Activated naive CD4-positive, alpha-beta T cell treated with anti-CD3 and anti-CD28 coated beads, Interleukin-2, amount 50 U/mL, for 72 hours (primary cell): ENCODE measurements around the gene PAF1. TPM values are rescaled to one million over a fixed set of nuclear protein-coding genes. Genes with fewer than 3 reads are reported as not detected.
"Not testable (repeated sequence)": the region's sequence is repeated elsewhere in the genome, so short reads cannot be mapped to it uniquely, and the experiment has no call there.

ENCODE experiments used
- ATAC-seq, 2 donors: fragments of 150-1000 bp; cut with Tn5 transposase; 2 replicates each; pipeline ENCODE4 v1.10.0; 2021; ENCODE audit warnings: mild to moderate bottlenecking in 2 of 2, moderate library complexity in 2 of 2
- DNase-seq, 2 donors: peaks; one replicate each; pipeline ENCODE4 v3.0.0; 2021 to 2022; ENCODE audit warnings: low spot score in 2 of 2
- H3K27ac Mint-ChIP-seq, 2 donors: one replicate each; pipeline ENCODE4 v1.8.0; 2022; ENCODE audit warnings: mild to moderate bottlenecking in 2 of 2, mixed read lengths in 2 of 2
- H3K36me3 Mint-ChIP-seq, 2 donors: one replicate each; pipeline ENCODE4 v1.8.0; 2022; ENCODE audit warnings: mixed read lengths in 2 of 2
- H3K9me3 Mint-ChIP-seq, 2 donors: one replicate each; pipeline ENCODE4 v1.8.0; 2022; ENCODE audit warnings: mixed read lengths in 2 of 2
- total RNA-seq, 2 donors: library from RNA; stranded (reverse); gene quantifications; one replicate each; pipeline ENCODE4 v1.2.3, GENCODE V29; 2022

PAF1 gene
- total RNA-seq, 2 donors from 2014 or later = 42.2 to 58.2 TPM

GRCh38 chr19:39355253-39355652, 35.7 kb downstream of the PAF1 start:
- ATAC-seq = no peak
- peaks cover 0 to 9% of the 10 kb centered on the region in 2 donors for H3K36me3 Mint-ChIP-seq
- no peak overlapping the region for H3K27ac Mint-ChIP-seq
- H3K9me3 Mint-ChIP-seq = no peaks in the 10 kb centered on the region
- DNase-seq = no peak

- peak overlapping the region; percentile 73 to 93 for H3K27ac Mint-ChIP-seq
- peaks cover 0 to 9% of the 10 kb centered on the region in 2 donors for H3K36me3 Mint-ChIP-seq
- DNase-seq (no peak), ATAC-seq (no peak)
- H3K9me3 Mint-ChIP-seq = no peaks in the 10 kb centered on the region
Observed at GRCh38 chr19:39352381-39353255, 38.3 kb downstream of the PAF1 start.

- Mint-ChIP-seq H3K9me3 (no peaks in the 10 kb centered on the region), H3K36me3 (peaks cover 0 to 9% of the 10 kb centered on the region in 2 donors), H3K27ac (peak overlapping the region; percentile 73 to 93)
- DNase-seq (peak in 1 of 2 donors; percentile 69), ATAC-seq (peak; percentile 94 to 97)
Observed at GRCh38 chr19:39351537-39352064, 39.3 kb downstream of the PAF1 start.

GRCh38 chr19:39350156-39350555, 40.8 kb downstream of the PAF1 start:
- Mint-ChIP-seq H3K36me3 (peaks cover 0 to 9% of the 10 kb centered on the region in 2 donors), H3K27ac (no peak overlapping the region), H3K9me3 (no peaks in the 10 kb centered on the region)
- ATAC-seq (no peak), DNase-seq (no peak)

- Mint-ChIP-seq H3K27ac (no peak overlapping the region), H3K36me3 (peaks cover 0 to 12% of the 10 kb centered on the region in 2 donors), H3K9me3 (no peaks in the 10 kb centered on the region)
- ATAC-seq (no peak), DNase-seq (no peak)
Observed at GRCh38 chr19:39349326-39349725, 41.6 kb downstream of the PAF1 start.

- H3K36me3 Mint-ChIP-seq = peaks cover 0 to 26% of the 10 kb centered on the region in 2 donors
- ATAC-seq (peak in 1 of 2 donors; percentile 13), DNase-seq (no peak)
- H3K27ac Mint-ChIP-seq = peak overlapping the region; percentile 37 to 62
- H3K9me3 Mint-ChIP-seq = no peaks in the 10 kb centered on the region
Observed at GRCh38 chr19:39347332-39348164, 43.4 kb downstream of the PAF1 start.

DNA sequence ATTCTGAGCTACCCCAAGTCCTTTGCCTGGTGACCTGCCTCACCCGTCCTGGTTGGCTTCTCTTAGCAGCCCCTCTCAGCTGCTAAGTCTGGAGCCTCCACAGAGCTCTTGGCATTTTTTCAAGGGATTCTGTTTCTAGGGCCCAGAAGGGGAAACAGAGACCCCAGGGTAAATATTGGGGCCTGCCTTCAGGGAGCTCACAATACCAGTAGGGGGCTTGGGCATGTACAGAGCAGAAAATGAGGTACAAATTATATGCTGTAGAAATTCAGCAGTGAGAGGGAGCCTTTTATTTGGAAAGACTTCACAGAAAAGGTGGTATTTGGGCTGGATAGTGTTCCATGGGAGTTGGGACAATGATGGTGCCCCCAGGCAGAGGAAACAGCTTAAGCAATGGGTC, 45.0 kb downstream of the PAF1 start:
- H3K9me3 Mint-ChIP-seq = no peaks in the 10 kb centered on the region

DNA sequence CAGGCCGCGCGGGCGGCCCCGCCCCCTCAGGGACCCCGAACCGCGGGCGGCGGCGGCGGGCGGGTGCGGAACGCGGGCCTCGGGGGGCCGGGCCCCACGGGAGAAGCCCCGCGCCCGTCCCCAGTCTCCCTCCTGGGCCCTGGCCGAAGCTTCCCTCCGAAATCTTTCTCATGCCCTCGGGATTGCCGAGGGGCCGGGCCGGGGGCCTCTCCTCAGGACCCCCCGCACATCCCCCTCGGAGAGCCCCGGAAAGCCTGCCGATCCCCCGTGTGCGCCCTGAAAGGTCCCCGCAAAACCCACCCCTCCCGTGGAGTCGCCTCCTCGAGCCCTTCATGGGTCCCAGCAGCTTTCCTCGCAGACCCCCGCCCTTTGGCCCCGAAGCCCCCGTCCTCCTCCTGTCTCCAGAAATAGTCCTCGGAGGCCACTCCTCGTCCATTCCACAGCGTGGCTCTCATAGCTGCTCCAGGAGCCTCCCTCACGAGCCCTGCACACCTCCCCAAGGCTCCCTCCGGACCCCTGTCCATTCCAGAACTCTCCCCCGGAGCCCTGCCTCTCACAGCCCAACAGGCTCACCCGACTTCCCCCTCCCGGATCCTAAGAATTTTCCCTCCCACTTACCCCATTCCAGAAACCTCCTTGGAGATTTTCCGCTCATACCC, 48.1 kb downstream of the PAF1 start:
- Mint-ChIP-seq H3K36me3 (peaks cover 11 to 28% of the 10 kb centered on the region in 2 donors), H3K27ac (peak overlapping the region; percentile 75 to 93)

More for the DNA sequence above, 45.0 kb downstream of the PAF1 start:
- Mint-ChIP-seq H3K27ac (peak overlapping the region in 1 of 2 donors; percentile 10), H3K36me3 (peaks cover 8 to 26% of the 10 kb centered on the region in 2 donors)
- no peak for DNase-seq
- ATAC-seq = no peak

DNA sequence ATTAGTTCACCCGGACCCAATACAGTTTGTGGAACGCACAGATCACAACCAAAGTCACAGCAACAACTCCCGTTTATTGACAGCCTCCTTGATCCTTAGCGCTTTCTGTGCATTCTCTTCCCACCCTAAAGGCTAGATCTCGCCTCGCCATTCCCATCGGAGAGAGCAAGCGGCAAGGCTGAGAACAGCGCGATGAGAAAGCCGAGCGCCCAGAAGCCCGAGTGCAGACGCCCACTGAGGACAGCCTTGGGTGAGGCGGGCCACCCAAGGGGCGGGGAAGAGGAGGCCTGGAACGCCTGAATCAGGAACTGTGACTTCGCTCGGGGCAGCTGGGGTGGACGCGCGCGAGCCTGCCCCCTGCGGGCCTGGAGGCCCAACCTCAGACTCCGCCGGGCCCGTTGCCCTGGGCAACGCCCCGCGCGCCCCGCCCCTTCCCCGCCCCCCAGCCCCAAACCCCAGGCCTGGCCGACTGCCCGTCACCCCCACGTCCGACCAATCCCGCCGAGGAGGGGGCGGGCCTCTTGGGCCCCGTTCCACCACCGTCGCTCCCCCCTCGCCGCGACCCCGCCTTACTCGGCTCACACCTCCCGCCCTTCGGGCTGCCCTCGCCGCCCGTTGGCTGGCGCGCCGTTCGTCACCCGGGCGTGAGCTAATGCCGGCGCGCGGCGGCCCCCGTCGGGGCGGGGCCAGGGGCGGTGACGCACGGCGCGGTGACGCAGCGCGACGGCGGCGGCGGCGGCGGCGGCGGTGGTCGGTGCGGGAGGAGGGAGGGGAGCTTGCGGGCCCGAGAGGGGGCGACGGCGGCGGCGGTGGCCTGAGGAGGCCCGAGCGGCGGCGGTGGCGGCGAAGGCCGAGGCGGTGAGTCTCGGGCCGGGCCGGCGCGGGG, 48.9 kb downstream of the PAF1 start, which contains the start of gene SAMD4B:
Gene SAMD4B, plus strand, starts transcription at position 703 of the 886 bp plus-strand sequence. CDS start 14,473 bp downstream, outside the sequence.
- ATAC-seq (peak; percentile 90 to 92), DNase-seq (peak; percentile 99 to 100)
- peak within 1 kb of the TSS; percentile 92 to 96 for H3K27ac Mint-ChIP-seq
- peaks cover 11 to 28% of the 10 kb centered on the region in 2 donors for H3K36me3 Mint-ChIP-seq
- H3K9me3 Mint-ChIP-seq = no peaks in the 10 kb centered on the region

More for the DNA sequence above, 48.1 kb downstream of the PAF1 start:
- H3K9me3 Mint-ChIP-seq = no peaks in the 10 kb centered on the region
- DNase-seq = no peak
- ATAC-seq = no peak

- Mint-ChIP-seq H3K9me3 (no peaks in the 10 kb centered on the region), H3K27ac (peak overlapping the region; percentile 92 to 96), H3K36me3 (peaks cover 11 to 28% of the 10 kb centered on the region in 2 donors)
- peak in 1 of 2 donors; percentile 23 for DNase-seq
- ATAC-seq = peak; percentile 0 to 3
Observed at GRCh38 chr19:39341129-39341718, 49.7 kb downstream of the PAF1 start.

DNA sequence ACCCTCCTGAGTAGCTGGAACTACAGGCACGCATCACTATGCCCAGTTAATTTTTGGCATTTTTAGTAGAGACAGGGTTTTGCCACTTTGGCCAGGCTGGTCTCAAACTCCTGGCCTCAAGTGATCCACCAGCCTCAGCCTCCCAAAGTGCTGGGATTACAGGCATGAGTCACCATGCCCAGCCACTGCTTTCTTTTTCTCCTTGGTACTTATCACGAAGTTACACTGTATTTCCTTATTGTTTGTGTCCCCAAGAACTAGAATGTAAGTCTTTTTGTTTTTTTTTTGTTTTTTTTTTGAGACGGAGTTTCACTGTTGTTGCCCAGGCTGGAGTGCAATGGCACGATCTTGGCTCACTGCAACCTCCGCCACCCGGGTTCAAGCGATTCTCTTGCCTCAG, 50.8 kb downstream of the PAF1 start:
- not testable (repeated sequence) for H3K9me3 Mint-ChIP-seq, DNase-seq, ATAC-seq
- Mint-ChIP-seq H3K36me3 (peaks cover 21 to 37% of the 10 kb centered on the region in 2 donors), H3K27ac (peak overlapping the region; percentile 92 to 96)

DNA sequence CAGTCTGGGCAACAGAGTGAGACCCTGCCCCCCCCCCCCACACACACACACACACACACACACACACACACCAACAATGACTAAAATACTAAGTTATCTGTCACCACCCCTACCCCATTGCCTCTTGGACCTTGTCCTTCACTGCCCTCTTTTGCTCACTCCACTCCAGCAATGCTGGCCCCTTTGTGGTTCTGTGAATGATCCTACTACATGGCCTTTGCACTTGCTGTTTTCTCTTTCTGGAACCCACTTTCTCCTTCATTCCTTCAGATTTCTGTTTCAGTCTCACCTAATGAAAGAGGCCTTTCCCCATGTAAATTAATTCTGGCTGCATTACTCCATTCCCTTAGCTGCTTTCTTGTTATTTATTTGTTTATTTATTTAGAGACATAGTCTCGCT, 51.2 kb downstream of the PAF1 start:
- ATAC-seq (no peak), DNase-seq (no peak)
- H3K36me3 Mint-ChIP-seq = peaks cover 26 to 42% of the 10 kb centered on the region in 2 donors
- no peaks in the 10 kb centered on the region for H3K9me3 Mint-ChIP-seq
- peak overlapping the region; percentile 92 to 96 for H3K27ac Mint-ChIP-seq

GRCh38 chr19:39336483-39336882, 54.4 kb downstream of the PAF1 start:
- H3K27ac Mint-ChIP-seq = peak overlapping the region; percentile 95 to 99
- H3K9me3 Mint-ChIP-seq = no peaks in the 10 kb centered on the region
- ATAC-seq (no peak), DNase-seq (no peak)
- H3K36me3 Mint-ChIP-seq = peaks cover 24 to 38% of the 10 kb centered on the region in 2 donors
